Adipocyte (in vitro differentiated cells): Measurements from ENCODE around the gene KATNB1.

Experiments used
- DNase-seq: peaks from one replicate; pipeline ENCODE4 v3.0.0-alpha.2; 2015; ENCODE audit warnings: low read depth
- H3K27me3 ChIP-seq: replicated peaks from 2 replicates; pipeline ENCODE4 v1.7.0; 2013; ENCODE audit warnings: mild to moderate bottlenecking, low read length, moderate library complexity; ENCODE audit not compliant: control insufficient read depth, insufficient read depth
- H3K36me3 ChIP-seq: 2 replicates; pipeline ENCODE4 v1.7.0; 2013; ENCODE audit warnings: low read length, mild to moderate bottlenecking, moderate library complexity; ENCODE audit not compliant: control insufficient read depth, insufficient read depth, severe bottlenecking
- H3K4me1 ChIP-seq: 2 replicates; pipeline ENCODE4 v1.7.0; 2013; ENCODE audit warnings: mild to moderate bottlenecking, low read length, moderate library complexity; ENCODE audit not compliant: control insufficient read depth, insufficient read depth
- H3K4me3 ChIP-seq: 2 replicates; pipeline ENCODE4 v1.7.0; 2013; ENCODE audit warnings: mild to moderate bottlenecking, low read length, moderate library complexity
- H3K9ac ChIP-seq: 2 replicates; pipeline ENCODE4 v1.7.0; 2013; ENCODE audit warnings: mild to moderate bottlenecking, low read length, moderate library complexity
- H3K9me3 ChIP-seq: 2 replicates; pipeline ENCODE4 v1.7.0; 2013; ENCODE audit warnings: mild to moderate bottlenecking, low read length, moderate library complexity; ENCODE audit not compliant: control insufficient read depth

The KATNB1 gene

DNA sequence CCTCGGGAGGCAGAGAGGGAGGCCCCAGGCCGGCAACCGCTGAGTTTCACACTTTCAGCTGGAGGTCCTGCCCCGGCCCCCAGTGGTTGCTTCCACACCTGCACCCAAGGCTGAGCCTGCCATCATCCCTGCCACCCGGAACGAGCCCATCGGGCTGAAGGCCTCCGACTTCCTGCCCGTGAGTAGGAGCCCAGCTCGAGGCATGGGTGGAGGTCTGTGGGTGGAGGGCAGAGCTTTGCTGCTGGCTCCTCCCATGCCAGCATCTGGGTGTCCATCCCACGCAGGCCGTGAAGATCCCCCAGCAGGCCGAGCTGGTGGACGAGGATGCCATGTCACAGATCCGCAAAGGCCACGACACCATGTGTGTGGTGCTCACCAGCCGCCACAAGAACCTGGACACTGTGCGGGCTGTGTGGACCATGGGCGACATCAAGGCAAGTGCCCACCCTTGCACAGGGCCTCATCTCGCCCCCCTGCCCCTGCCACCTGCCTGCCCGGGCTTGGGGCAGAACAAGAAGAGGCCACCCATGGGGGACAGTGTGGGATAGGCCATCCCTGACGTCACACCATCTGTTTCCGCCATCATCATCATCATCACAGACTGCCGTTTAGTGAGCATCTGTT, 19.6 kb downstream of the KATNB1 start:
- Histone ChIP-seq H3K4me1 (no peaks in the 10 kb centered on the region), H3K9ac (no peak overlapping the region), H3K9me3 (no peaks in the 10 kb centered on the region), H3K36me3 (peaks cover 34% of the 10 kb centered on the region), H3K4me3 (no peak overlapping the region), H3K27me3 (no peaks in the 10 kb centered on the region)
- no peak for DNase-seq

DNA sequence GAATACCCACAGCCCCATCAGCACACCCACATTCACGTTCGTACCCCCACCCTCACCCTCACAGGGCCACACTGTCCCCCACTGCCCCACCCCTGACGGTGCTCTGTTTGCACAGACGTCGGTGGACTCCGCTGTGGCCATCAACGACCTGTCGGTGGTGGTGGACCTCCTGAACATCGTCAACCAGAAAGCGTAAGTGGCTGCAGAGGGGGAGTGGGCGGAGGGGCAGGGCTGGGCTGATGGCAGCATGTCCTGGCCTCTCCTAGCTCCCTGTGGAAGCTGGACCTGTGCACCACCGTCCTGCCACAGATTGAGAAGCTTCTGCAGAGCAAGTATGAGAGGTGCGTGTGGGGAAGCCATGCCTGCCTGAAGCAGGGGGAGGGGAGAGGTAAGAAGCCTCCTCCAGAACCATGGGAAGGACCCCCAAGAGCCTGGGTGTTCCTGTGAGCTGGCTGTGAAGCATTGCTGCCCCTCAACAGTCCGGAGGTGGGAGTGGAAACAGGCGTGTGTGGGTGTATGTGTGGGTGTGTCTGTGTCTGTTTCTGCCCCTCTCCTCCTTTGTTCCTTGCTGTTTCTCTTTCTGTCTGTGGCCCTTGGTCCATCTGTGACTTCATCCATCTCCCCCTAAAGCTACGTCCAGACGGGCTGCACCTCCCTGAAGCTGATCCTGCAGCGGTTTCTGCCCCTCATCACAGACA, 20.3 kb downstream of the KATNB1 start:
- no peaks in the 10 kb centered on the region for H3K4me1 ChIP-seq
- H3K36me3 ChIP-seq = peaks cover 37% of the 10 kb centered on the region
- no peaks in the 10 kb centered on the region for H3K9me3 ChIP-seq

DNA sequence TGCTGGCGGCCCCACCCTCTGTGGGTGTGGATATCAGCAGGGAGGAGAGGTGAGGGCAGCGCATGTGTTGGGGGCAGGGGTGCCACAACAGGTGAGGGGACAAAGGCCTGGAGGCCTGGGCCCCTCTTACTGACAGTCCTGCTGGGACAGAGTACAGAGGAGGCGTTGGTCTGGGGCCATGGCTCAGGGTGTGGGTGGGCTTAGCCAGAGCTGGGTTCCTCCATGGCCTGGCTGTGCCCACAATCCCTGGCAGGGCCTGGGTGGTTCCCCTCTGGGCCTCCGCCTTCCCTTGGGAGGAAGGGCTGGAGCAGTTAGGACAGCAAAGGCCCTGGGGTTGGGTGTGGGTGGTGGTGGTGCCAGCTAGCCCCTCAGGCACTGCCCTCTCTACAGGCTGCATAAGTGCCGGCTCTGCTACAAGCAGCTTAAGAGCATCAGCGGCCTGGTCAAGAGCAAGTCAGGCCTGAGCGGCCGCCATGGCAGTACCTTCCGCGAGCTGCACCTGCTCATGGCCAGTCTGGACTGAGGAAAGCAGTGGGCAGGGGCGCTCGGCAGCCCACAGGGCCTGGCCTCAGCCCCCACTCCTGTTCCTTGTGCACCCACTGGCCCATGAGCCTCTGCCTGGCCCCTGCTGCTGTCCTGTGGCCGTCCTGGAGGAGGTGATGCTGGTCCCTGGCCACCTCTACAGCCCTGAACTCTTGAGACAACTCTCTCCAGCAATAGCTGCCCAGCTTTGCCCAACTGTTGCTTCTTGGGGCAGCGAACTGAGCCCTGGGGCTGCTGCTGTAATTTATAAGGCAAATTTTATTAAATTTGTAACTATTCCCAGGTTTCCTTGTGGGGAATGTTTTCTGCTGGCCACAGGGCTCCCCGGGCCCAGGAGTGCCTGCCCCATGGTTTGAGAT, 21.1 kb downstream of the KATNB1 start:
- Histone ChIP-seq H3K9ac (no peak overlapping the region), H3K4me1 (no peaks in the 10 kb centered on the region), H3K27me3 (no peaks in the 10 kb centered on the region), H3K9me3 (no peaks in the 10 kb centered on the region), H3K36me3 (peaks cover 32% of the 10 kb centered on the region), H3K4me3 (no peak overlapping the region)
- no peak for DNase-seq

More for the DNA sequence above, 20.3 kb downstream of the KATNB1 start:
- H3K27me3 ChIP-seq = no peaks in the 10 kb centered on the region
- DNase-seq = no peak
- no peak overlapping the region for H3K9ac ChIP-seq
- no peak overlapping the region for H3K4me3 ChIP-seq

- Histone ChIP-seq H3K9me3 (no peaks in the 10 kb centered on the region), H3K27me3 (no peaks in the 10 kb centered on the region), H3K36me3 (peaks cover 28% of the 10 kb centered on the region), H3K9ac (no peak overlapping the region), H3K4me3 (no peak overlapping the region), H3K4me1 (no peaks in the 10 kb centered on the region)
- peak; percentile 87 for DNase-seq
Measured at GRCh38 chr16:57757326-57757786, 21.8 kb downstream of the KATNB1 start.

DNA sequence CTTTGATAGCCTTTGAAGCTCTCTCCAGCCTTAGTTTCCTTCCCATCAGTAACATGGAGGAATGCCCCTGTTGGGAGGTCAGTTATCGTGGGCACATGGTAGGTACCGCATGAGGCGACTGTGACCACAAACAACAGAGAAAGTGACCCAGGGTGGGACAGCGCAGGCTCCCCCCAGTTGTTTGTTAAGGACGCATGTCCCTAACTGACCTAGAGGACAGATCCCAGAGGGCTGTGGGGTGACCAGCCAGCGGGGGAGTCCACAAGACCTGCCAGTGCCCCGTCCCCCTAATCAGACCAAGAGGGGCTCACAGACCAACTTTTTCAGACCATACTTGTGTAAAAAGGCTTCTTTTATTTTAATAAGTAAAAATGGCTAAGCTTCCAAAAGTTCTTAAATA, 22.3 kb downstream of the KATNB1 start:
- no peak for DNase-seq
- no peaks in the 10 kb centered on the region for H3K9me3 ChIP-seq
- H3K4me3 ChIP-seq = no peak overlapping the region
- H3K27me3 ChIP-seq = no peaks in the 10 kb centered on the region
- H3K9ac ChIP-seq = no peak overlapping the region
- peaks cover 28% of the 10 kb centered on the region for H3K36me3 ChIP-seq
- H3K4me1 ChIP-seq = no peaks in the 10 kb centered on the region

DNA sequence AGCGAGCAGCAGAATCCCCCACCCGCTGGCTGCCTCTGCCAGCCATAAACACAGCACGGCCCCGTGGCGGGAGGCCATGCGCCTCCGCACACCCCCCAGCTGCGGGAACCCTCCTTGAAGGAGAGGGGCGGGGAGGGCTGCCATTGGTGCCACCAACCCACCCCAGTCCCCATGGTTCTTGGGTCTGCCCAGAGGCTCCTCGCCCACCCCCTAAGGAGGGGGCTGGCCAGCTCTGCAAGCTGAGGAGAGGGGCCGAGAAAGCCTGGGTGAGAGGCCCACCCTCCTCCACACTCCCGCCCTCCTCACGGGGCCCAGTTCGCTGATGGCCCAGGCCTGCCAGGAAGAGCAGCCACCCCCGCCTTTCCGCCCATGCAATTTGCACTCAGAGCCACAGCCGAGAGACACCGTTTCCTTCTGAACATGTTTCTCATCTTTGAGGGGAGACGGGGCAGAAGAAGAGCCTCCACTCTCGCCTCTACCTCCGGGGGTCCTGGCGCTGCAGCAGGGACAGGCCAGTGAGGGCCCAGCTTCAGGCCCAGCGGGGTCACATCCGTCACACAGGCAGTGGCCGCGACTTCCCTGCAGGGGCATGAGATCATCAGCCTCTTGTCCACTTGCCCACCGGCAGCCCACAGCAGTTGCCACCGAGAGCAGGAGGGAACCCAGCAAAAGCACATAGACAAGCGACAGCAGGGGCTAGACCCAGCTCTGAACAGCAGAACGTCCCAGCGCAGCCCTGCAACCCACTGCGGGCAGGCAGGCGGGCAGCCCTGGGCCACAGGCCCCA, 23.0 kb downstream of the KATNB1 start:
- H3K9me3 ChIP-seq = no peaks in the 10 kb centered on the region
- no peaks in the 10 kb centered on the region for H3K4me1 ChIP-seq
- H3K36me3 ChIP-seq = peaks cover 28% of the 10 kb centered on the region
- no peak for DNase-seq
- H3K4me3 ChIP-seq = no peak overlapping the region
- no peak overlapping the region for H3K9ac ChIP-seq
- no peaks in the 10 kb centered on the region for H3K27me3 ChIP-seq

DNA sequence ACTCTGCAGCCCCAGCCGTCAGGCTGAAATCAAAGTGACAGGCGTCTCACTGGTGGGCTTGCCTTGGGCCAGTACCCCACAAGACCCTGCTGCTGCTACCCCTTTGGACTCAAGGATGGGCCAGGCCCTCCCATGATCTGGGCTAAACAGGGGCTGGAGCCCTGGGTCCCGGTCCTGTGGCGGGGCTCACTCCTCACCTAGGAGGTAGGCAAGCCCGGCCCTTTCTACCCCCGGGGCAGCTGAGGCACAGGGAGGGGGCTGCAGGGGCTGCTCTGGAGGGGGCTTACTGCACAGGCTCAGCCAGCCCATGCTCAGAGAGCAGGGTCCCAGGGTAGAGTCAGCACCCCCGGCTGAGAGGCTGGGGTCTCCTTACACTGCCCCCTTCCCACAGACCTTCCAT, 23.6 kb downstream of the KATNB1 start:
- H3K4me3 ChIP-seq = no peak overlapping the region
- H3K36me3 ChIP-seq = peaks cover 27% of the 10 kb centered on the region
- no peak for DNase-seq
- no peaks in the 10 kb centered on the region for H3K4me1 ChIP-seq
- H3K9ac ChIP-seq = no peak overlapping the region
- H3K27me3 ChIP-seq = no peaks in the 10 kb centered on the region
- H3K9me3 ChIP-seq = no peaks in the 10 kb centered on the region

DNA sequence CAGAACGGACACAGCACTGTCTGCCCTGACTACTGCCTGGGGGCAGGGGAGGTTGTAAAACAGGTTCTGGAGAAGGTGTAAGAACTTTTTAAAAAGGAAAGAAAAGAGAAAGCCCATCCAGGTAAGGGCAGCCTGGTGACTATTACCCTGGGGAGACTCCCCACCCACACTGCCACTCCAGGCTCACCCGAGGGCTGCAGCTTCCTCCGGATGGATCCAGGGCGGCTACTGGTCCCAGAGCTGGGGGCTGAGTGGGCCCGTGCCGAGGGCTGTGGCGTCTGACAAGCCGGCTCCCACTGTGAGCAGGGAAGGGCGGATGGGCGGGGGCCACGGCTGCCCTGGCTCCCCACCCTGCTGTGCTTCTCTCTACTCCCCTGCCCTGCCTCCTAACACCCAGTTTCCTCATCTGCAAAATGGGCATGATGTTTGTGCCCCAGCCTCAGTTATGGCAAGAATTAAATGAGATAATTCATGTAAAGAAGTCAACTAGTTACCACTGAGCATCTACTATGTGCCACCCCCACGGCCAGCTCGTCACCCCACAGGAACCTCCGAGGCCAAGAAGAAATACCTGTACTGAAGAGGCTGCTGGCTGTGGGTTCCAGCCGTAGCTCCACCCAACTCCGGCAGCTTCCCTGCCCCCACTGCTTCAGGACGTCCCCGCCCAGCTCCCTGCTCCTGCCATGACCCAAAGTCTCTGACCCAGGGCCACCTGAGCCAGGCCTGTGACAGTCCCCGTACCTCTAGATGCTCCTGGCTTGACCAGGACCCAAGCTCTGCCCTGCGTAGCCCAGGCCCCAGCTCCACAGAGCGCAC, 24.2 kb downstream of the KATNB1 start:
- DNase-seq = no peak
- H3K4me1 ChIP-seq = peaks cover 4% of the 10 kb centered on the region
- peaks cover 24% of the 10 kb centered on the region for H3K36me3 ChIP-seq
- no peak overlapping the region for H3K9ac ChIP-seq
- H3K4me3 ChIP-seq = no peak overlapping the region
- no peaks in the 10 kb centered on the region for H3K27me3 ChIP-seq
- H3K9me3 ChIP-seq = no peaks in the 10 kb centered on the region

- no peak overlapping the region for H3K9ac ChIP-seq
- DNase-seq = no peak
- H3K4me3 ChIP-seq = no peak overlapping the region
- H3K27me3 ChIP-seq = no peaks in the 10 kb centered on the region
- H3K36me3 ChIP-seq = peaks cover 19% of the 10 kb centered on the region
- no peaks in the 10 kb centered on the region for H3K9me3 ChIP-seq
- H3K4me1 ChIP-seq = peaks cover 4% of the 10 kb centered on the region
Measured at GRCh38 chr16:57760357-57761160, 25.0 kb downstream of the KATNB1 start.

DNA sequence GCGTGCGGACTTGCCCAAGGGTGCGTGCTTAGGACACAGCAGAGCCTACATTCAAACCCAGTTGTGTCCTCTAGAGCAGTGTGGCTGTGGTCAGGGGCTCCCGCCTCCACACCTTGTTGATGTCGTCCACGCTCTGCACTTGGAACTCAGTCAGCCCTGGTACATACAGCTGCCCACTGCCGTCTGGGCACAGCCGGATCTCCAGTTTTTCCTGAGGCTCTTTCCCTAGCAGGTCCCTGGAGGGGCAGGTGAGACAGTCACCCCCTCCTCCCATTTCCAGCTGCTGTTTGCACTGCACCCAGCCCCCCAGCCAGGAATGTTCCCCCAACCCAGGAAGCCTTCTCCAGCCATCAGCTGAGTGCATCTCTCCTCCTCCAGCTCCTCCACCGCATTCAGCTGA, 25.7 kb downstream of the KATNB1 start:
- no peak overlapping the region for H3K4me3 ChIP-seq
- H3K9me3 ChIP-seq = no peaks in the 10 kb centered on the region
- peaks cover 15% of the 10 kb centered on the region for H3K36me3 ChIP-seq
- peaks cover 4% of the 10 kb centered on the region for H3K4me1 ChIP-seq
- no peak for DNase-seq
- no peak overlapping the region for H3K9ac ChIP-seq
- no peaks in the 10 kb centered on the region for H3K27me3 ChIP-seq
